ENCODE data around the gene POMGNT1. TPM values are rescaled to one million over a fixed set of nuclear protein-coding genes. Genes with fewer than 3 reads are reported as not detected.

POMGNT1 gene
- total RNA-seq, 1 experiment from 2014 or later: 74.5 TPM

DNA sequence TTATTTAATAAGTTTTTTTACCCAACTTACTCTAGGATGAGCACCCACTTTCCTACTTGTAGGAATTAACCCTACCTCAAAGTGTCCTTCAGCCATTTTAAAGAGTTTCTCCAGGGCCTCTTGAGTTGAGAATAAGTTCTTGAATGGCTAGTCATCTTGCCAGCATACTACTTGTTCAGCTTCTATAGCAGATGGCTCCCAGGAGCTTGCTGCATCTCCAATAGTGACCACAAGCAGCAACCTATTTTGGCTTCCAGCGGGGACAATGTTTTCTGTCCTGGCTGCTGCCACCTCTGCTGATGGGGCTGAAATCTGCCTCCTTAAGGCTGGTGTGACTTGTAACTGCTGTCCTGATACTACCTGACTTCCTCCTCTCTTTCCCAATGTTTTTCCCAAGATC is 45.0 kb downstream of the POMGNT1 start:
- TF ChIP-seq CTCF (IDR thresholded peaks at IDR 0.05; ENCODE audit: unreplicated experiment): no peak
- no peak for DNase-seq
- CTCF ChIA-PET: no interaction called here
- H3K9me3 Mint-ChIP-seq (ENCODE audit: low read depth, unreplicated experiment): no peaks in the 10 kb centered on the region
- H3K4me3 Mint-ChIP-seq (ENCODE audit: low read depth, unreplicated experiment): no peak overlapping the region
- H3K4me1 Mint-ChIP-seq (ENCODE audit: low read depth, unreplicated experiment): no peaks in the 10 kb centered on the region
- H3K27ac Mint-ChIP-seq (ENCODE audit: unreplicated experiment): no peak overlapping the region
- no peaks in the 10 kb centered on the region for H3K27me3 Mint-ChIP-seq (ENCODE audit: unreplicated experiment)
- BruUV-seq (replicated peaks): no TSS peak
- intact Hi-C loops (cut with micrococcal nuclease; ENCODE audit: unreplicated experiment): no loop called here
- H3K36me3 Mint-ChIP-seq (ENCODE audit: insufficient read depth, unreplicated experiment): no peaks in the 10 kb centered on the region

GRCh38 chr1:46152016-46152415 is 46.2 kb downstream of the POMGNT1 start:
- H3K27ac Mint-ChIP-seq (ENCODE audit: unreplicated experiment): no peak overlapping the region
- H3K27me3 Mint-ChIP-seq (ENCODE audit: unreplicated experiment): no peaks in the 10 kb centered on the region
- no peak for TF ChIP-seq CTCF (IDR thresholded peaks at IDR 0.05; ENCODE audit: unreplicated experiment)
- no peak overlapping the region for H3K4me3 Mint-ChIP-seq (ENCODE audit: low read depth, unreplicated experiment)
- no peak for DNase-seq
- H3K36me3 Mint-ChIP-seq (ENCODE audit: insufficient read depth, unreplicated experiment): no peaks in the 10 kb centered on the region
- no TSS peak for BruUV-seq (replicated peaks)
- H3K4me1 Mint-ChIP-seq (ENCODE audit: low read depth, unreplicated experiment): no peaks in the 10 kb centered on the region
- CTCF ChIA-PET: no interaction called here
- H3K9me3 Mint-ChIP-seq (ENCODE audit: low read depth, unreplicated experiment): no peaks in the 10 kb centered on the region
- intact Hi-C loops (cut with micrococcal nuclease; ENCODE audit: unreplicated experiment): no loop called here

GRCh38 chr1:46150085-46150484 is 48.1 kb downstream of the POMGNT1 start:
- Mint-ChIP-seq H3K4me3 (ENCODE audit: low read depth, unreplicated experiment) (no peak overlapping the region), H3K9me3 (ENCODE audit: low read depth, unreplicated experiment) (no peaks in the 10 kb centered on the region), H3K27me3 (ENCODE audit: unreplicated experiment) (no peaks in the 10 kb centered on the region), H3K36me3 (ENCODE audit: insufficient read depth, unreplicated experiment) (no peaks in the 10 kb centered on the region), H3K27ac (ENCODE audit: unreplicated experiment) (no peak overlapping the region), H3K4me1 (ENCODE audit: low read depth, unreplicated experiment) (no peaks in the 10 kb centered on the region)
- intact Hi-C loops (cut with micrococcal nuclease; ENCODE audit: unreplicated experiment): no loop called here
- CTCF ChIA-PET: no interaction called here
- TF ChIP-seq CTCF (IDR thresholded peaks at IDR 0.05; ENCODE audit: unreplicated experiment): no peak
- no TSS peak for BruUV-seq (replicated peaks)
- no peak for DNase-seq

- Mint-ChIP-seq H3K9me3 (ENCODE audit: low read depth, unreplicated experiment) (no peaks in the 10 kb centered on the region), H3K27ac (ENCODE audit: unreplicated experiment) (no peak overlapping the region), H3K4me1 (ENCODE audit: low read depth, unreplicated experiment) (no peaks in the 10 kb centered on the region), H3K36me3 (ENCODE audit: insufficient read depth, unreplicated experiment) (no peaks in the 10 kb centered on the region), H3K4me3 (ENCODE audit: low read depth, unreplicated experiment) (no peak overlapping the region), H3K27me3 (ENCODE audit: unreplicated experiment) (no peaks in the 10 kb centered on the region)
- BruUV-seq (replicated peaks): no TSS peak
- CTCF ChIA-PET: no interaction called here
- intact Hi-C loops (cut with micrococcal nuclease; ENCODE audit: unreplicated experiment): no loop called here
- no peak for DNase-seq
- TF ChIP-seq CTCF (IDR thresholded peaks at IDR 0.05; ENCODE audit: unreplicated experiment): no peak
Measured at GRCh38 chr1:46148318-46148717, 49.9 kb downstream of the POMGNT1 start.

Other genes with a start within 250 kb of the POMGNT1 start
- gene PIK3R3, start 65.8 kb downstream of the POMGNT1 start, total RNA-seq (2022): 17.4 and 21.4 TPM in 2 replicates
- gene TSPAN1, start 23.3 kb downstream of the POMGNT1 start, total RNA-seq (2022): 46.2 and 94.8 TPM in 2 replicates
- gene P3R3URF, start 21.9 kb downstream of the POMGNT1 start, total RNA-seq (2022): not detected in 2 replicates
- not detected in 2 replicates for gene LURAP1, start 4.9 kb upstream of the POMGNT1 start, total RNA-seq (2022)
- gene RAD54L, start 49.3 kb upstream of the POMGNT1 start, total RNA-seq (2022): 22.5 and 25.2 TPM in 2 replicates
- 47.5 and 48.8 TPM in 2 replicates for gene LRRC41, start 105.2 kb upstream of the POMGNT1 start, total RNA-seq (2022)
- 410 and 460 TPM in 2 replicates for gene UQCRH, start 105.3 kb upstream of the POMGNT1 start, total RNA-seq (2022)
- gene NSUN4, start 142.4 kb upstream of the POMGNT1 start, total RNA-seq (2022): 38.7 and 42.5 TPM in 2 replicates
- gene FAAH, start 195.9 kb upstream of the POMGNT1 start, total RNA-seq (2022): 31.4 and 34.2 TPM in 2 replicates

All from Calu3 (cell line).